ENCODE results near the gene ZFP28. TPM values are rescaled to one million over a fixed set of nuclear protein-coding genes. Genes with fewer than 3 reads are reported as not detected.

Gene ZFP28
- total RNA-seq, 1 donor from 2014 or later = 3.6 TPM

GRCh38 chr19:56596676-56597075 is 57.9 kb downstream of the ZFP28 start:
- ATAC-seq = no peak

GRCh38 chr19:56597696-56598095 is 58.9 kb downstream of the ZFP28 start:
- ATAC-seq = no peak

- ATAC-seq = no peak
Observed at GRCh38 chr19:56601375-56601774, 62.6 kb downstream of the ZFP28 start.

GRCh38 chr19:56603829-56604228 is 65.1 kb downstream of the ZFP28 start:
- ATAC-seq = no peak

Other genes starting within 250 kb of the ZFP28 start
- gene ZSCAN5A, start 224.1 kb upstream of the ZFP28 start, total RNA-seq = 7.8 TPM
- 0.92 TPM for gene ZNF582, start 145.4 kb upstream of the ZFP28 start, total RNA-seq
- 0.48 TPM for gene ZNF583, start 134.6 kb upstream of the ZFP28 start, total RNA-seq
- gene ZNF667, start 61.6 kb upstream of the ZFP28 start, total RNA-seq = 0.76 TPM
- 2.0 TPM for gene ZNF471, start 31.1 kb upstream of the ZFP28 start, total RNA-seq
- 2.4 TPM for gene ZNF470, start 28.5 kb downstream of the ZFP28 start, total RNA-seq
- gene ZNF71, start 56.4 kb downstream of the ZFP28 start, total RNA-seq = 1.9 TPM
- gene SMIM17, start 104.2 kb downstream of the ZFP28 start, total RNA-seq = not detected
- 0.04 TPM for gene ZNF835, start 132.8 kb downstream of the ZFP28 start, total RNA-seq